H9 (cell line): ENCODE results near the gene GPI. TPM values are rescaled to one million over a fixed set of nuclear protein-coding genes. Genes with fewer than 3 reads are reported as not detected.

Source experiments
- DNase-seq: peaks from one replicate; pipeline ENCODE4 v3.0.0-alpha.2; 2017
- H2AFZ ChIP-seq: one replicate; pipeline ENCODE4 v1.6.1; 2013; ENCODE audit warnings: mild to moderate bottlenecking, low read length, control low read depth, moderate library complexity
- H2AK5ac ChIP-seq: 2 replicates; pipeline ENCODE4 v1.6.1; 2013; ENCODE audit warnings: low read length, control low read depth, mixed read lengths; ENCODE audit not compliant: insufficient read length
- H2BK120ac ChIP-seq: one replicate; pipeline ENCODE4 v1.6.1; 2013; ENCODE audit warnings: low read depth, mild to moderate bottlenecking, low read length, control low read depth, inconsistent platforms; ENCODE audit not compliant: poor library complexity, severe bottlenecking
- H2BK12ac ChIP-seq: 2 replicates; pipeline ENCODE4 v1.6.1; 2013; ENCODE audit warnings: low read length, control low read depth, mixed read lengths, low read depth; ENCODE audit not compliant: insufficient read length
- H2BK15ac ChIP-seq: 2 replicates; pipeline ENCODE4 v1.6.1; 2013; ENCODE audit warnings: low read depth, low read length, control low read depth
- H2BK20ac ChIP-seq: one replicate; pipeline ENCODE4 v1.6.1; 2013; ENCODE audit warnings: low read depth, mild to moderate bottlenecking, low read length, control low read depth, inconsistent platforms; ENCODE audit not compliant: poor library complexity, severe bottlenecking
- H2BK5ac ChIP-seq: 2 replicates; pipeline ENCODE4 v1.6.1; 2013; ENCODE audit warnings: low read length, control low read depth, mixed read lengths; ENCODE audit not compliant: insufficient read length
- H3K14ac ChIP-seq: 2 replicates; pipeline ENCODE4 v1.6.1; 2013; ENCODE audit warnings: low read length, control low read depth; ENCODE audit not compliant: insufficient read depth
- H3K18ac ChIP-seq: 2 replicates; pipeline ENCODE4 v1.6.1; 2013; ENCODE audit warnings: low read depth, mild to moderate bottlenecking, mixed read lengths, low read length, control low read depth; ENCODE audit not compliant: insufficient read length
- H3K23ac ChIP-seq: 2 replicates; pipeline ENCODE4 v1.6.1; 2013; ENCODE audit warnings: low read length, control low read depth, mixed read lengths, low read depth; ENCODE audit not compliant: insufficient read length
- H3K23me2 ChIP-seq: 2 replicates; pipeline ENCODE4 v1.6.1; 2013; ENCODE audit warnings: low read depth, mild to moderate bottlenecking, mixed read lengths, low read length, control low read depth; ENCODE audit not compliant: insufficient read length, poor library complexity, severe bottlenecking
- H3K27ac ChIP-seq: 2 replicates; pipeline ENCODE4 v1.5.1; 2013; ENCODE audit warnings: low read length, control low read depth, mixed read lengths, low read depth; ENCODE audit not compliant: insufficient read length
- H3K27me3 ChIP-seq: 2 replicates; pipeline ENCODE4 v1.6.1; 2013; ENCODE audit warnings: low read length, control low read depth, inconsistent platforms; ENCODE audit not compliant: insufficient read depth
- H3K4ac ChIP-seq: 2 replicates; pipeline ENCODE4 v1.6.1; 2013; ENCODE audit warnings: low read depth, mild to moderate bottlenecking, control low read depth, inconsistent platforms, low read length, moderate library complexity
- H3K4me1 ChIP-seq: 2 replicates; pipeline ENCODE4 v1.6.1; 2013; ENCODE audit warnings: low read length, control low read depth, inconsistent platforms; ENCODE audit not compliant: insufficient read depth
- H3K4me2 ChIP-seq: 2 replicates; pipeline ENCODE4 v1.6.1; 2013; ENCODE audit warnings: low read length, control low read depth, mixed read lengths; ENCODE audit not compliant: insufficient read length, insufficient read depth
- H3K56ac ChIP-seq: 2 replicates; pipeline ENCODE4 v1.6.1; 2013; ENCODE audit warnings: low read depth, mild to moderate bottlenecking, mixed read lengths, low read length, control low read depth; ENCODE audit not compliant: insufficient read length
- H3K79me1 ChIP-seq: 2 replicates; pipeline ENCODE4 v1.6.1; 2013; ENCODE audit warnings: low read depth, mild to moderate bottlenecking, moderate library complexity, low read length, control low read depth, inconsistent platforms; ENCODE audit not compliant: insufficient read depth, poor library complexity, severe bottlenecking
- H3K79me2 ChIP-seq: 2 replicates; pipeline ENCODE4 v1.6.1; 2013; ENCODE audit warnings: low read length, control low read depth, inconsistent platforms; ENCODE audit not compliant: insufficient read depth
- H3K9ac ChIP-seq: 2 replicates; pipeline ENCODE4 v1.6.1; 2013; ENCODE audit warnings: low read length, control low read depth, mixed read lengths; ENCODE audit not compliant: insufficient read length; ENCODE audit errors: extremely low read depth
- H3K9me3 ChIP-seq: one replicate; pipeline ENCODE4 v1.6.1; 2013; ENCODE audit warnings: low read depth, low read length, inconsistent platforms; ENCODE audit not compliant: control insufficient read depth
- H3T11ph ChIP-seq: one replicate; pipeline ENCODE4 v1.6.1; 2013; ENCODE audit warnings: mild to moderate bottlenecking, low read length, control low read depth, inconsistent platforms
- H4K20me1 ChIP-seq: one replicate; pipeline ENCODE4 v1.6.1; 2013; ENCODE audit not compliant: control insufficient read depth, insufficient read length, insufficient read depth
- H4K5ac ChIP-seq: 2 replicates; pipeline ENCODE4 v1.6.1; 2013; ENCODE audit warnings: low read depth, mild to moderate bottlenecking, mixed read lengths, low read length, control low read depth; ENCODE audit not compliant: insufficient read length
- H4K8ac ChIP-seq: replicated peaks from 2 replicates; pipeline ENCODE4 v1.6.1; 2013; ENCODE audit warnings: low read length, control low read depth, mixed read lengths, low read depth; ENCODE audit not compliant: insufficient read length
- H4K91ac ChIP-seq: 2 replicates; pipeline ENCODE4 v1.6.1; 2013; ENCODE audit warnings: low read depth, mild to moderate bottlenecking, moderate library complexity, mixed read lengths, low read length, control low read depth; ENCODE audit not compliant: insufficient read length
- H3K27ac Mint-ChIP-seq, 3 experiments: 2 replicates in 2 of 3; 3 replicates in 1 of 3; pipeline ENCODE4 v1.8.0; 2020 to 2021; ENCODE audit warnings: mixed read lengths in 3 of 3, mild to moderate bottlenecking in 1 of 3, moderate library complexity in 1 of 3
- H3K27me3 Mint-ChIP-seq: 2 replicates; pipeline ENCODE4 v1.8.0; 2021; ENCODE audit warnings: low read depth, mild to moderate bottlenecking, moderate library complexity, mixed read lengths
- H3K36me3 Mint-ChIP-seq, 3 experiments: 2 replicates in 2 of 3; 3 replicates in 1 of 3; pipeline ENCODE4 v1.8.0; 2020 to 2021; ENCODE audit warnings: low read depth in 3 of 3, mixed read lengths in 3 of 3; ENCODE audit not compliant: insufficient read depth in 1 of 3
- H3K4me1 Mint-ChIP-seq, 2 experiments: 2 replicates each; pipeline ENCODE4 v1.8.0; 2020; ENCODE audit warnings: mixed read lengths in 2 of 2
- H3K4me3 Mint-ChIP-seq, 2 experiments: 2 replicates in 1 of 2; 3 replicates in 1 of 2; pipeline ENCODE4 v1.8.0; 2020 to 2021; ENCODE audit warnings: mild to moderate bottlenecking in 2 of 2, mixed read lengths in 2 of 2, moderate library complexity in 1 of 2
- H3K9me3 Mint-ChIP-seq, 2 experiments: 2 replicates in 1 of 2; 3 replicates in 1 of 2; pipeline ENCODE4 v1.8.0; 2020; ENCODE audit warnings: mild to moderate bottlenecking in 2 of 2, mixed read lengths in 2 of 2, moderate library complexity in 1 of 2
- CTCF ChIP-seq: fragments of 200-600 bp; sonication (generic); conservative IDR thresholded peaks from 3 replicates; pipeline ENCODE4 v1.8.0; 2021; ENCODE audit warnings: antibody characterized with exemption, mild to moderate bottlenecking
- WGBS: extraction: QIAGEN DNeasy Blood & Tissue Kit; methylation state at CpG from one replicate; pipeline ENCODE4 v1.1.7; 2013; ENCODE audit warnings: missing lambda C conversion rate, low lambda C conversion rate, mixed read lengths; ENCODE audit not compliant: insufficient read length; ENCODE audit errors: extremely low coverage; 5-methylcytosine and 5-hydroxymethylcytosine counted together
- total RNA-seq: library from RNA; stranded (reverse); gene quantifications from 2 replicates; pipeline ENCODE4 v1.2.1, GENCODE V29; 2021

The GPI gene
- total RNA-seq, 1 experiment from 2014 or later = 373 TPM

GRCh38 chr19:34363930-34364329 is 1.1 kb upstream of the GPI start:
- H2AFZ ChIP-seq = no peak overlapping the region
- H3K4me1 ChIP-seq = peaks cover 2% of the 10 kb centered on the region; the same call in 1 of the 2 replicates
- no peak overlapping the region for H4K8ac ChIP-seq
- peaks cover 7% of the 10 kb centered on the region; the same call in 1 of the 2 replicates for H3K79me2 ChIP-seq
- H3K23me2 ChIP-seq = peaks cover 7% of the 10 kb centered on the region
- H3T11ph ChIP-seq = no peak overlapping the region
- H3K79me1 ChIP-seq = peaks cover 11% of the 10 kb centered on the region
- Mint-ChIP-seq H3K4me3 (peak overlapping the region in 1 of 2 experiments; percentile 91; a peak in 3 of 5 replicates), H3K27me3 (peaks cover 1% of the 10 kb centered on the region), H3K36me3 (peaks cover 21 to 31% (median 29%) of the 10 kb centered on the region in 3 experiments), H3K4me1 (peaks cover 35 to 40% of the 10 kb centered on the region in 2 experiments), H3K9me3 (no peaks in the 10 kb centered on the region), H3K27ac (no peak overlapping the region)
- peaks cover 3% of the 10 kb centered on the region for H4K20me1 ChIP-seq
- H3K23ac ChIP-seq = no peak overlapping the region
- no peak overlapping the region for H3K18ac ChIP-seq
- H2AK5ac ChIP-seq = no peak overlapping the region
- no CpG with 5 or more reads among the region's 5 CpGs for WGBS
- no peak overlapping the region for H2BK20ac ChIP-seq
- H4K5ac ChIP-seq = no peak overlapping the region
- no peak overlapping the region for H4K91ac ChIP-seq
- no peak overlapping the region for H2BK120ac ChIP-seq
- no peak overlapping the region for H3K9ac ChIP-seq
- no peak overlapping the region for H2BK15ac ChIP-seq
- no peak overlapping the region for H2BK12ac ChIP-seq
- H3K27ac ChIP-seq = no peak overlapping the region
- H3K9me3 ChIP-seq = no peaks in the 10 kb centered on the region
- TF ChIP-seq CTCF = no peak
- H3K4me2 ChIP-seq = no peak overlapping the region
- H2BK5ac ChIP-seq = no peak overlapping the region
- no peaks in the 10 kb centered on the region for H3K27me3 ChIP-seq
- H3K56ac ChIP-seq = no peak overlapping the region
- H3K4ac ChIP-seq = no peak overlapping the region
- DNase-seq = no peak
- no peak overlapping the region for H3K14ac ChIP-seq
